IgD-negative memory B cell (primary cell): ENCODE measurements around the gene PLPP4. TPM values are rescaled to one million over a fixed set of nuclear protein-coding genes. Genes with fewer than 3 reads are reported as not detected.

Experiments used
- H3K27ac Mint-ChIP-seq, 3 donors: one replicate each; pipeline ENCODE4 v1.8.0; 2020 to 2022; ENCODE audit warnings: mild to moderate bottlenecking in 3 of 3, mixed read lengths in 3 of 3, moderate library complexity in 1 of 3
- H3K27me3 Mint-ChIP-seq: one replicate; pipeline ENCODE4 v1.8.0; 2021; ENCODE audit warnings: mixed read lengths
- H3K36me3 Mint-ChIP-seq: one replicate; pipeline ENCODE4 v1.8.0; 2020; ENCODE audit warnings: mild to moderate bottlenecking, mixed read lengths
- H3K4me1 Mint-ChIP-seq, 3 donors: one replicate each; pipeline ENCODE4 v1.8.0; 2020 to 2022; ENCODE audit warnings: mixed read lengths in 3 of 3, mild to moderate bottlenecking in 1 of 3
- H3K4me3 Mint-ChIP-seq, 4 donors: one replicate each; pipeline ENCODE4 v1.8.0; 2020 to 2022; ENCODE audit warnings: mild to moderate bottlenecking in 4 of 4, mixed read lengths in 4 of 4, moderate library complexity in 3 of 4
- H3K9me3 Mint-ChIP-seq, 3 donors: one replicate each; pipeline ENCODE4 v1.8.0; 2020 to 2021; ENCODE audit warnings: mixed read lengths in 3 of 3, mild to moderate bottlenecking in 1 of 3
- polyA plus RNA-seq: library from polyadenylated mRNA; unstranded; fragments of 300-500 nt; fragmentation: Illumina TruSeq; gene quantifications from one replicate; pipeline ENCODE4 v1.2.3, GENCODE V29; 2021

The PLPP4 gene
- polyA plus RNA-seq, 1 donor from 2014 or later, result not detected

DNA sequence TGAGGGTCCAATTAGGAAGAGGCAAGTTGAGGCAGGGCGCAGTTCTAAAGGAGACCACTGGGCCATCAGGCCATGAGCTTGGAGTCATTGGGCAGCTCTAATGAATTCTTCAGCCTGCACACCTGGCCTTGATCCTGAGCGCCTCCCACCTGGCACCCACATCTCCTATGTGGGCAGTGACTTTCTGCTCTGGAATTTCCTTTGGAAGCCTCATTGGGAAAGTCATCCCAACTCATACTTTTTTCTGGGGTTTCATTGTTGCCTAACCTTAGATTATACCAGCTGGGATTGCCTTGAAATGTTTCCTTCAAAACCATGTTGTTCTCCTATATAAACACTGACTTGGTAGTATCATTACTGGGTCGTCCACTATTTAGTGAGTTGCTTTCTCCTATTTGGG lies 54.1 kb downstream of the PLPP4 start:
- Mint-ChIP-seq H3K9me3 (no peaks in the 10 kb centered on the region), H3K27me3 (peaks cover 3% of the 10 kb centered on the region), H3K4me3 (no peak overlapping the region), H3K4me1 (no peaks in the 10 kb centered on the region), H3K36me3 (peaks cover 2% of the 10 kb centered on the region), H3K27ac (no peak overlapping the region)

DNA sequence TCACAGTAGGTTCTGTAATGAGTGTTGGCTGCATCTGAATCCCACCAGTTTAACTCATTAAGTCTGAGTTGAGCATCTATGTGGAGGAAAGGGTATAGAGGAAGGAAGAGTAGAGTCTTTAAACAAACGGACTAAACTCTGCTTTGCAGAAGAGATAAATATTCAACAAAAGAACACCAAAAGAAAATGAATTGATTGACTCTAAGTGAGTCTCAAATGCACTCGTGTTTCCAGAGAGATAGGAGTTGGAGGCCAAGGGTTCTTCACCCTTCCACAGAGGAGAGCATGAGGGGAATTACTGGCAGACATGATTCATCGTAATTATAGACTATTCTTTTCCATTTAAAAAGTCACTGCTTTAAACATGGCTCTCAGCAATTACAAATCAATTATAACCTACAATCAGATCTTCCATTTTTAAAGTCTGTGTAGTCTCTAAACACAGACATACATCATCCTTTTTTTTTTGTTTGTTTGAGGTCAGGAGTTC lies 56.3 kb downstream of the PLPP4 start:
- Mint-ChIP-seq H3K9me3 (no peaks in the 10 kb centered on the region), H3K27me3 (no peaks in the 10 kb centered on the region), H3K27ac (no peak overlapping the region), H3K4me3 (no peak overlapping the region), H3K4me1 (no peaks in the 10 kb centered on the region), H3K36me3 (no peaks in the 10 kb centered on the region)

DNA sequence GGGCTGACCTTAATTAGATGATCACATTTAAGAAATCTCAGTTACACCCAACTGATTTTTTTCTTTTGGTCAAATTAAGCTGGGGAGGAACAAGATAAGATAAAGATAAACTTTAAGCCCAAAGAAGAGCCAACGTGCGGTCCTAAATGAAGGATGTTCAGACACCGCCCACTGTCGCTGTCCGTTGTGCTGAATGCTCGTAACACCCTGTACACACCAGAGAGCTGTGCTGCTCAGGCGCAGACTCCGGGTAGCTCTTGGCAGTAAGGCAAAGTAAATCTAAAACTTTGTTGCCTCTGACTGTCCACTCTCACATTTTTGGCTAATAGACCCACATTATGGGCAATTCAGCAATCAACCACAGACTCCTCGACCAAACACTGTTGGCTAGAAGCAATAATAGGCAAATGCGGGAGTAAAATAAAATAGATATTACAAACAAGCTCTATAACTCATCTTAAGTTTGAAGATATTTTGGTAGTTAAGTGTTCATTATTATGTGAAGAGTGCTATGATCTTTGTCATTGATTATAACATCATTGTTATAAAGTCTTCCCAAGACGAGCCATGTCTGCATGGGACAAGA lies 57.1 kb downstream of the PLPP4 start:
- H3K27ac Mint-ChIP-seq, result no peak overlapping the region
- H3K4me3 Mint-ChIP-seq, result no peak overlapping the region
- H3K9me3 Mint-ChIP-seq, result no peaks in the 10 kb centered on the region
- H3K36me3 Mint-ChIP-seq, result no peaks in the 10 kb centered on the region
- H3K4me1 Mint-ChIP-seq, result no peaks in the 10 kb centered on the region
- H3K27me3 Mint-ChIP-seq, result no peaks in the 10 kb centered on the region

DNA sequence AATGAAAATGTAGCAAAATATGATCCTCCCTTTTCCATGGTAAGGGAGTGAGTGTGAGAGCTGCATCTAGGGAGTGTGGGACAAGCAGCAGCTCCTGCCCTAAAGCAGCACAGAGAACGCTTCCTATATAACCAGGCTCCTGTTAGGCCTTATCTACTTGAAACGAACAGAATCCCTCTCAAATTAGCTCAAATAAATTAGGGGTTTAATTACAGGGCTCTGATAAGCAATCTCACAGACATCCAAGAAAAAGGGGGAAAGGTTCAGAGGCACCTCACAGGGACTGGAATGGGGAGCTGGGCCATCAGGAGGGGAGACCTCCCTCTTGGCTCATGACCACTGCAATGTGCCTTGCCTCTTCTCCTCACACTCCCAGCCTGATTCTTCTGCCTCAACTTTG lies 57.9 kb downstream of the PLPP4 start:
- H3K9me3 Mint-ChIP-seq, result no peaks in the 10 kb centered on the region
- no peaks in the 10 kb centered on the region for H3K36me3 Mint-ChIP-seq
- H3K4me3 Mint-ChIP-seq, result no peak overlapping the region
- H3K4me1 Mint-ChIP-seq, result no peaks in the 10 kb centered on the region
- H3K27ac Mint-ChIP-seq, result no peak overlapping the region
- H3K27me3 Mint-ChIP-seq, result no peaks in the 10 kb centered on the region

DNA sequence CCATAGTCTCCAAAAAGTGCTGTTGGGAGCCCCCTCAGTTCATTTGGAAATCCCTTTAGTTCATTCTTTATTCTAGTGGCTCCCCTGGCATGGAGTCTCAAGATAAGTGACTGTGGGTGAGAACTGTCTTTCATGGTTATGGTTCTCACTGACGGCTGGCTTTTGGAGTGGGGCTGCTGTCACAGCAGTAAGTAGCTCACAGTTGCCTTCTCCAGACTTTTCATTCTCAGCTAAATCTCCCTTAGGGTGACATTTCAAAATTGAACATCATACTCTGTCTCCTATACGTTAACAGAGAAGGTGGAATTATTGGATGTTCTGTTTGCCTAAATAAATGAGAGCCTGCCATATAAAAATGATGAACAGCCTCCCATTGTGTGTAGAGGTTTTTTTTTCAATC lies 58.7 kb downstream of the PLPP4 start:
- no peaks in the 10 kb centered on the region for H3K9me3 Mint-ChIP-seq
- no peaks in the 10 kb centered on the region for H3K36me3 Mint-ChIP-seq
- no peaks in the 10 kb centered on the region for H3K4me1 Mint-ChIP-seq
- no peaks in the 10 kb centered on the region for H3K27me3 Mint-ChIP-seq
- no peak overlapping the region for H3K27ac Mint-ChIP-seq
- no peak overlapping the region for H3K4me3 Mint-ChIP-seq

DNA sequence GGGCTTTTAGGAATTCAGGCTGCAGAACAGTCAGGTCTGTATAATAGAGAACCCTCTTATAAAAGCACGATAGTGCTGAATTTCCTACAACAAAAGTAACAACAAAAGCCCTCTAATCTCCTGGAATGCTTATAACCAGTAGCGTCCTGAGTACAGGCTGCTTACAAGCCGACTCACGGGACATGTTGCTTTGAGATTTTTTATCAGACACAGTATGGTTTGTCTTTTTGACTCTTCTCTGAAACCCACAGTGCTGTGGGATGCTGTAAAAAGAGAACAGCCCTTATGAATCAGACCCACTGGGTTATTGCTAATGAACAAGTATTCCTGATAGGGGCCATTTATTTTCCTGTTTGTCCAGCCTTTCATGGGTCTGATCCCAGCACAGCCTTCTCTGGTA lies 59.4 kb downstream of the PLPP4 start:
- H3K36me3 Mint-ChIP-seq, result no peaks in the 10 kb centered on the region
- H3K27ac Mint-ChIP-seq, result no peak overlapping the region
- H3K9me3 Mint-ChIP-seq, result no peaks in the 10 kb centered on the region
- H3K4me1 Mint-ChIP-seq, result no peaks in the 10 kb centered on the region
- no peaks in the 10 kb centered on the region for H3K27me3 Mint-ChIP-seq
- no peak overlapping the region for H3K4me3 Mint-ChIP-seq

DNA sequence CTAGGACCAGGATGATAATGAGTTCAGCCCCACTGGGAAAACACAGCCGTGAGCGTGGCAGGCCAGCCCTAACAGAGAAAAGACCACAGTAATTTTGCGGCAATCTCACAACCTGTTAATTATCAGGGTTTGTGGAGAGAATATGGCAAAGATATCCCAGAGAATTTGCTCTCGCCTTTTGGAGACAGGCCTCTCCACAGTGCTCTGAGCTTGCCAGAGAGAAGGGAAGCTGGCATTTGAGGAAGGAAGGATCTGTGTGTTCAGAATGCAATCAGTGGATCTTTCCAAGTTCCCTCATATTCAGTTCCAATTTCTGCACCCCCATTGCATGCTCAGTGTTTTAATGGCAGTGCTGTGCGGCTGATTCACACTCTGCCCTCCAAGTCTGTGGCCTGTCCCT lies 60.2 kb downstream of the PLPP4 start:
- Mint-ChIP-seq H3K4me3 (no peak overlapping the region), H3K9me3 (no peaks in the 10 kb centered on the region), H3K36me3 (no peaks in the 10 kb centered on the region), H3K4me1 (no peaks in the 10 kb centered on the region), H3K27ac (no peak overlapping the region), H3K27me3 (no peaks in the 10 kb centered on the region)

DNA sequence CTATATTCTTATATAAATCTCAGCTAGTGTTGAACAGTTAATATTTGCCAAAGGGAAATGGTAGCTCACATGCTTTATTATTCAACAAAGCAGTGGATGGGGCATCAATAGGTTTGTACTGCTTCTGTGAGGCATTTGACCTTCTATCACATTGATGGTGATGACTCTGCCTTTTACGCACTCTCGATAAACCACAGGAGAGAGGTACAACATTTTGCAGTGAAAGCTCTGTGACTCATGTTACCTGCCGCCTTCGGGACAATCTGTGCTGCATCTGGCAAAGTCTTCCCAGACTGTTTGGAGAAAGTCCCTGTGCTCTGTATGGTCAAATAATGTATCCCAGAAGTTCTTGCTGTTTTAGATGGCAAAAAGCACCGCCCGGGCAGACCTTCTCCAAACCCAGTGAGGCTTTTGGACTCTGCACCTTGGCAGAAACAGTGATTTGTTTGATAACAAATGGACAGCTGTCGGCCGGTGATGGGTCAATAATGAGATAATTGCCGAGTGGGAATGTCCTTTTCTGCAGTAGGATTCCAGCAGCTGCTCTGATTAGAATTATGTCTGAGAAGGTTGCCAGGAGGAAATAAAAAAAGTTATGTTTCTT lies 61.0 kb downstream of the PLPP4 start:
- Mint-ChIP-seq H3K4me1 (no peaks in the 10 kb centered on the region), H3K27ac (no peak overlapping the region), H3K4me3 (no peak overlapping the region), H3K36me3 (no peaks in the 10 kb centered on the region), H3K27me3 (no peaks in the 10 kb centered on the region), H3K9me3 (no peaks in the 10 kb centered on the region)

DNA sequence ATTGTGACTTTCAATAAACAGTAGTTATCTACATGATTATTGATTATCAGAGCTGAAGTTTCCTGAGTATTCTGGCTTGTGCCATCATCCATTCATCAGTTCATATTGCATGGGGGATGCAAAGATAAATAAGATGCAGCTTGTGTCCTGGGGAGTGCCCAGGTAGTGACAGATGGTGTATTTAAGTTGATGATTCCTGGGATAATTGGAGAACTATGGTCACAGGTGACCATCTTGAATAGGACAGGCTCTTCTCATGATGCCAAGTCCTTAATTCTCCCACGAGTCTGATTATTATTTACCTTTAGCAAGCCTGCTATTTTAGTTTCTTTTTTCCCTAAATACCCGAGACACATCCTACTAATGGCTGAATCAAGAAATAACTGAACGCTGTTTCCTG lies 64.9 kb downstream of the PLPP4 start:
- no peak overlapping the region for H3K4me3 Mint-ChIP-seq
- no peaks in the 10 kb centered on the region for H3K27me3 Mint-ChIP-seq
- no peak overlapping the region for H3K27ac Mint-ChIP-seq
- no peaks in the 10 kb centered on the region for H3K36me3 Mint-ChIP-seq
- H3K4me1 Mint-ChIP-seq, result no peaks in the 10 kb centered on the region
- no peaks in the 10 kb centered on the region for H3K9me3 Mint-ChIP-seq

DNA sequence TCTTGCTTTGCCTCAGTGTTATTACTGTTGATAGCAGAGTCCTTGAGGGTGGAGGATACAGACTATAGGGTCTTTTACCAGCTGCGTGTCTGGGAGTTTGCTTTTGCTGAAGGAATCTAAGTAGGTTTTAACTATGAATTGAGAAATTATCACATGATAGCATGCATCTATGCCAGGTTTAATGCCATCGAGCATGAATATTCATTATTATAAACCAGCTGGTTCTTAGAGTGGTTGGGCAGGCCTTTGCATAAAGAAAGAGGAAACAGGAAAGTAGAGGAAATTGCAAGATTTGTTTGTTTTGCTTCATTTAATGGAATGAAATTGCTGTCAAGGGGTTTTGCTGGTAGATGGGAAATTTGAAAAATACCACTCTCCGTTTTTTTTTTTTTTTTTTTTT lies 70.7 kb downstream of the PLPP4 start:
- no peak overlapping the region for H3K4me3 Mint-ChIP-seq
- no peaks in the 10 kb centered on the region for H3K27me3 Mint-ChIP-seq
- no peaks in the 10 kb centered on the region for H3K4me1 Mint-ChIP-seq
- no peaks in the 10 kb centered on the region for H3K36me3 Mint-ChIP-seq
- peaks cover 0 to 6% (median 0%) of the 10 kb centered on the region in 3 donors for H3K9me3 Mint-ChIP-seq
- no peak overlapping the region for H3K27ac Mint-ChIP-seq

DNA sequence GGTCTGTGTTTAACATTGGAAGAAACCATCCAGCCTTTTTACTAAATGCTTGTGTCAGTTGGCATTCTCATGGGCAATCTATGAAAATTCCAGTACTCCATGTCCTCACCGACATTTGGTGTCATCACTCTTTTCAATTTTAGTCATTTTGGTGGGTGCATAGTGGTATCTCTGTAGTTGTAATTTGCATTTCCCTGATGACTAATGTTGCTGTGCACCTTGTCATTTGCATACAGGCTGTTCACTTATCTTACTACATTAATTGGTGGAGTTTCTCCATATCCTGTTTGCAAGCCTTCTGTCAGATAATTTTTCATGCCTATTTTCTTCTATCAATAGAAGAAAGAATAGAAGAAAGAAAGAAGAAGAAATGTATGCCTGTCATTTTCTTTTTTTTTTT lies 73.7 kb downstream of the PLPP4 start:
- Mint-ChIP-seq H3K4me3 (no peak overlapping the region), H3K9me3 (peaks cover 3 to 14% (median 14%) of the 10 kb centered on the region in 3 donors), H3K27ac (no peak overlapping the region), H3K4me1 (no peaks in the 10 kb centered on the region), H3K36me3 (no peaks in the 10 kb centered on the region), H3K27me3 (peaks cover 3% of the 10 kb centered on the region)

DNA sequence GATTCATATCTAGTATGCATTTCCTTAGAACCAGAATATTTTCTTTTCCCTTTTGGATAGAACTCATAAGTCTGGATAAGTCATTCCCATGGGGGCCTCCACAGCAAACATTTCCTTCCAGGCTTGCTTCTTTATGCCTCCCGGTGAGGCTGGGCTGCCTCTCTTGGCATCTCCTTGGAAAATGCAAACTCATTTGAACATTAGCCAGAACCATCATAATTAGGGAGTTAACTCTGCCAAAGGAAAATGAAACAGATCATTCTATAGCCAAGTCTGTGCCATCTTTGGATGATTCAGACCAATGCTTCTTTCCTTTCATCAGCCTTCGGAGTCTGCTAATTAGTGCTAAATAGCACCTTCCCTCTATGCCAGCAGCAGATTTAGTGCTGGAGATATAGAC lies 81.1 kb downstream of the PLPP4 start:
- Mint-ChIP-seq H3K27me3 (peaks cover 6% of the 10 kb centered on the region), H3K4me1 (no peaks in the 10 kb centered on the region), H3K9me3 (peaks cover 3 to 14% (median 4%) of the 10 kb centered on the region in 3 donors), H3K36me3 (no peaks in the 10 kb centered on the region), H3K4me3 (no peak overlapping the region), H3K27ac (no peak overlapping the region)

DNA sequence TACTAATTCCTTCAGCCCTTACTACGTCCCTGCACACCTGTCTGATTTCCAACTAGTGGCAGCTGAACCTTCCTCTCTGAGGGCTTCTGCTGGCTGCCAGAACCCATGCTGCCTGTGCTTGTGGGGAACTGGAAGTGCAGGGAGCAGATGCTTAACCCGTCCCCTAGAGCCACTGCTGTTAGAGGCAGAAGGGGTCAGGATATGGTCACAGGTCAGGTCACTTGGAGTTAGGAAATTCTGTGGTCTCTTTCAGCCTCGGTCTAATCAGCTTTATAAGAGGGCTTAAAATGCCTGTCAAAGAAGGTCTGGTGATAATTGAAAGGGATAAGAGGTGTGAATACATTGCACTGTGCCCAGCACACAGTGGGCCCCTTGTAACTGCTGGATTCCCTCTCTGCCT lies 82.0 kb downstream of the PLPP4 start:
- peaks cover 4 to 9% (median 5%) of the 10 kb centered on the region in 3 donors for H3K9me3 Mint-ChIP-seq
- no peaks in the 10 kb centered on the region for H3K36me3 Mint-ChIP-seq
- H3K27ac Mint-ChIP-seq, result no peak overlapping the region
- H3K27me3 Mint-ChIP-seq, result peaks cover 5% of the 10 kb centered on the region
- H3K4me3 Mint-ChIP-seq, result no peak overlapping the region
- no peaks in the 10 kb centered on the region for H3K4me1 Mint-ChIP-seq

DNA sequence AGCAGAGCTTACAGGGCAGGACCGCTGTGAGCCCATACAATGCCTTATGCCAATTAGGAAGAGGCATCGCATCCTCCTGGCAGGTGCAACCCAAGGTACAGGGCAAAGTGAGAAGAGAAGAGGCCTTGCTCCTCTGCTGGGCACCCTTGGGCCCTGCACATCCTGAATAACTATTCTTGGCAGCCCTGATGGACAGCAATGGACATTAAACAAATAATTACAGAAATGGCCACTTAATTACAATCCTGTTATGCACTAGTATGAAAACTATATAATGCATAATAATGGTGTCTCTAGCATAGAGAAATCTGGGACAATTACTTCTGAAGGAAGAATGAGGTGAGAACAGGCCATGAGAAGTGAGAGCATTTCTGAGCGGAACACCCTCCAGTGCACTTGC lies 83.5 kb downstream of the PLPP4 start:
- H3K36me3 Mint-ChIP-seq, result no peaks in the 10 kb centered on the region
- no peak overlapping the region for H3K4me3 Mint-ChIP-seq
- H3K27ac Mint-ChIP-seq, result no peak overlapping the region
- peaks cover 0 to 2% (median 0%) of the 10 kb centered on the region in 3 donors for H3K9me3 Mint-ChIP-seq
- no peaks in the 10 kb centered on the region for H3K4me1 Mint-ChIP-seq
- H3K27me3 Mint-ChIP-seq, result peaks cover 4% of the 10 kb centered on the region

DNA sequence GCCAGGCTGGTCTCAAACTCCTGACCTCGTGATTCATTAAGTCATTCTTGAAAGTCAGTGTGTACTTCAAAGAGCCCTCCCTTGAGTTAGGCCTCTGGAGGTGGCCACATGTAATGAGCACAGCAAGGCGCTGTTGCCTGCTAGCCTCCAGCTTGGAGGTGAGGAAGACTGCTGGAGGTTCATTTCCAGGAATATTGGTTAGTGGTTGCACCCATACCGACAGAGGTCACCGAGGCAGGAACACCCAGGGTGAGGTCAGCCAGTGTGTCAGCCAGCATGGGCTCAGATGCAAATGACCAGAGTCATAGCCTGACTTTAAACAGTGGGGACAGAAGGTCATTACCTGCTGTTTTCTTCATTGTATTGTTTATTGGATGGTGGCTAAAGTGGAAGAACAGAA lies 85.0 kb downstream of the PLPP4 start:
- H3K36me3 Mint-ChIP-seq, result no peaks in the 10 kb centered on the region
- no peak overlapping the region for H3K4me3 Mint-ChIP-seq
- no peaks in the 10 kb centered on the region for H3K4me1 Mint-ChIP-seq
- H3K27ac Mint-ChIP-seq, result no peak overlapping the region
- H3K27me3 Mint-ChIP-seq, result peaks cover 4% of the 10 kb centered on the region
- peaks cover 0 to 2% (median 0%) of the 10 kb centered on the region in 3 donors for H3K9me3 Mint-ChIP-seq

DNA sequence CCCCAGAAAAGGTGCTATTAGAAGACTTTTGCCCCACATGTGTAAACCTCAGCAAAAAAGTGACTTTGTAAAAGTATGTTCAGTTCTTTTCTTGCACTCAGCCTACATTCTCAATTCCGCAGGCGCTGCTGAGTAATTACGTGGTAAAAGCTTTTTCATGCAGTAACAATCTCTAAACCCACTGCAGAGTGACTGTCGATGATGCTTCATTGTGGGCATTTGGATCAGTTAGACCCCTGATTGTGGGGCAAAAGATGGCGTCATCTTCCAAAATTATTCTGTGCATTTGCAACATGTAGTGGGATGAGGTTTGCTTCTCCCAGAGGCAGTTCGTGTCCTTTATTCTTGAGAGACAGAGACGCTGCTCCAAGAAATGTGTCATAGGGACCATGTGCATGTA lies 85.6 kb downstream of the PLPP4 start:
- H3K27me3 Mint-ChIP-seq, result peaks cover 4% of the 10 kb centered on the region
- no peaks in the 10 kb centered on the region for H3K36me3 Mint-ChIP-seq
- H3K4me1 Mint-ChIP-seq, result no peaks in the 10 kb centered on the region
- H3K9me3 Mint-ChIP-seq, result peaks cover 0 to 2% (median 0%) of the 10 kb centered on the region in 3 donors
- no peak overlapping the region for H3K27ac Mint-ChIP-seq
- H3K4me3 Mint-ChIP-seq, result no peak overlapping the region
